ENCODE results near the gene ADAT3.

ADAT3 gene

DNA sequence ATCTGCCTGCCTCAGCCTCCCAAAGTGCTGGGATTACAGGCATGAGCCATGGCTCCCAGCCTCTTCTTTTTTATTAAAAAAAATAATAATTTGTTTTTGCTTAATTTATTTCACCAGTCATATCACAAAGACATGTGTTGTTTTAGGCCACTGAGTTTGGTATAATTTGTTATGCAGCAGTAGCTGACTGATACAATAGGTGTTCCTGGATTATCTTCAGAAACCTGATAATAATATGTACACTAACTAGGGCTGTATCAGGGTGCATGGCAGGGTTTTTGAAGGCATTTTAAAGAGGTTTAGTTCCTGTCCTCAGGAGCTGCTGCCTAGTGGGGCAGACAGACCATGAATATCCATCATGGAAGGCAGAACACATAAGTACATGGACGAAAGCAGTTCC is 26.2 kb downstream of the ADAT3 start:
- peaks cover 15% of the 10 kb centered on the region for H3K27me3 Mint-ChIP-seq (ENCODE audit: low read depth)
- TF ChIP-seq, protein P1, sequence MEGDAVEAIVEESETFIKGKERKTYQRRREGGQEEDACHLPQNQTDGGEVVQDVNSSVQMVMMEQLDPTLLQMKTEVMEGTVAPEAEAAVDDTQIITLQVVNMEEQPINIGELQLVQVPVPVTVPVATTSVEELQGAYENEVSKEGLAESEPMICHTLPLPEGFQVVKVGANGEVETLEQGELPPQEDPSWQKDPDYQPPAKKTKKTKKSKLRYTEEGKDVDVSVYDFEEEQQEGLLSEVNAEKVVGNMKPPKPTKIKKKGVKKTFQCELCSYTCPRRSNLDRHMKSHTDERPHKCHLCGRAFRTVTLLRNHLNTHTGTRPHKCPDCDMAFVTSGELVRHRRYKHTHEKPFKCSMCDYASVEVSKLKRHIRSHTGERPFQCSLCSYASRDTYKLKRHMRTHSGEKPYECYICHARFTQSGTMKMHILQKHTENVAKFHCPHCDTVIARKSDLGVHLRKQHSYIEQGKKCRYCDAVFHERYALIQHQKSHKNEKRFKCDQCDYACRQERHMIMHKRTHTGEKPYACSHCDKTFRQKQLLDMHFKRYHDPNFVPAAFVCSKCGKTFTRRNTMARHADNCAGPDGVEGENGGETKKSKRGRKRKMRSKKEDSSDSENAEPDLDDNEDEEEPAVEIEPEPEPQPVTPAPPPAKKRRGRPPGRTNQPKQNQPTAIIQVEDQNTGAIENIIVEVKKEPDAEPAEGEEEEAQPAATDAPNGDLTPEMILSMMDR (IDR thresholded peaks at IDR 0.05; ENCODE audit: unreplicated experiment in 3 of 3) = no peak
- H3K9me3 Mint-ChIP-seq = no peaks in the 10 kb centered on the region
- no peak overlapping the region for H3K27ac Mint-ChIP-seq
- H3K4me3 Mint-ChIP-seq = no peak overlapping the region
- H3K36me3 Mint-ChIP-seq (ENCODE audit: low read depth) = peaks cover 4% of the 10 kb centered on the region
- H3K4me1 Mint-ChIP-seq = peaks cover 14% of the 10 kb centered on the region

DNA sequence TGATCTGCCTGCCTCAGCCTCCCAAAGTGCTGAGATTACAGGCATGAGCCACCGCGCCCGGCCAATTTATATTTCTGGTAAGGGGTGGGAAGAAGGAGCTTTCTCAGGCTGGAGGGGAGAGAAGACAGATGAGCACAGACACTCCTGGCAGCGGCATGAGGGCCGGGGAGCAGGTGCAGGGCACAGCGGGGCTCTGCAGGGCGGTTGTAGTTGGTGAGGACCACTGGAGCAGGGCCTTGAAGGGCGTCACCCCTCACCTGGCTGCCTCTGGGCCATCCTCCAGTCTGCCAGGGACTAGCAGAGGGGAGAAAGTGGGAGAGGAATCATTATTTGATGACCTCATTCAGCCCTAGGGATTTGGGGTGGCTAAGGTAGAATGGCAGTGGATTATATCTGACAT is 27.2 kb downstream of the ADAT3 start:
- peaks cover 15% of the 10 kb centered on the region for H3K27me3 Mint-ChIP-seq (ENCODE audit: low read depth)
- peaks cover 19% of the 10 kb centered on the region for H3K4me1 Mint-ChIP-seq
- H3K36me3 Mint-ChIP-seq (ENCODE audit: low read depth) = peaks cover 4% of the 10 kb centered on the region
- no peak overlapping the region for H3K4me3 Mint-ChIP-seq
- H3K9me3 Mint-ChIP-seq = no peaks in the 10 kb centered on the region
- TF ChIP-seq, protein P1 (IDR thresholded peaks at IDR 0.05; ENCODE audit: unreplicated experiment in 3 of 3) = no peak
- no peak overlapping the region for H3K27ac Mint-ChIP-seq

DNA sequence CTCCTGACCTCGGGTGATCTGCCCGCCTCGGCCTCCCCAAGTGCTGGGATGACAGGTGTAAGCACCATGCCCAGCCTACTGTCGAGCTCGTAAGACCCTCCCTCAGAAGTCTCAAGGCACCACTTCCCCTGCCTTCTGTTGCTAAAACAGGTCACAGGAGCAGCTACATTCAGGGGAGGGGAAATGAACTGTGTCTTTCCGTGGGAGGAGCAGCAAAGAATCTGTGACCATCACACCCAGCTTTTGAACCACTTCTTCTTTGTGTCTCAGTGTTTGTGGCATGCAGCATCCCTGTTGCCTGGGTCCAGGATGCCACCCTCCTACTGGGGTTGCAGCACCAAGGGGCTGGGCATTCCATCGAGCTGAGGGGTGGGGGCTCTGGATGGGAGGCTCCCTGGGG is 28.0 kb downstream of the ADAT3 start:
- Mint-ChIP-seq H3K27me3 (ENCODE audit: low read depth) (peaks cover 9% of the 10 kb centered on the region), H3K4me1 (peaks cover 14% of the 10 kb centered on the region), H3K4me3 (no peak overlapping the region), H3K36me3 (ENCODE audit: low read depth) (no peaks in the 10 kb centered on the region), H3K27ac (no peak overlapping the region), H3K9me3 (no peaks in the 10 kb centered on the region)
- TF ChIP-seq, protein P1 (IDR thresholded peaks at IDR 0.05; ENCODE audit: unreplicated experiment in 3 of 3) = no peak

DNA sequence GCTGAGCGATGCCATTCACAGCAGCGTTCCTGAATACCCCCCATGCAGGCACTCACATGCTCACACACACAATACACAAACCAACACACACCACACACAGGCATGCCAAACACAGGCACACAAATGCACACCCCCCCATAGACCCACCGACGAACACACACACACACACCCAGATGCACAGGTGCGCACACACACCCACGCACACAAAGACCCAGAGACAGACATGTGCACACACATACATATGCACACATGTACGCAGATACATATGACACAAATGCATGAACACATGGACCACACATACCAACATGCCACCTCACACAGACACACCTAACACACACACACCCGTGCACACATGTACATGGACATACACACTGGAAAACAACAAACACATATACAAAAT is 28.7 kb downstream of the ADAT3 start:
- H3K27me3 Mint-ChIP-seq (ENCODE audit: low read depth) = peaks cover 9% of the 10 kb centered on the region
- H3K27ac Mint-ChIP-seq = no peak overlapping the region
- H3K4me3 Mint-ChIP-seq = no peak overlapping the region
- H3K36me3 Mint-ChIP-seq (ENCODE audit: low read depth) = no peaks in the 10 kb centered on the region
- TF ChIP-seq, protein P1 (IDR thresholded peaks at IDR 0.05; ENCODE audit: unreplicated experiment in 3 of 3) = no peak
- peaks cover 14% of the 10 kb centered on the region for H3K4me1 Mint-ChIP-seq
- H3K9me3 Mint-ChIP-seq = no peaks in the 10 kb centered on the region

DNA sequence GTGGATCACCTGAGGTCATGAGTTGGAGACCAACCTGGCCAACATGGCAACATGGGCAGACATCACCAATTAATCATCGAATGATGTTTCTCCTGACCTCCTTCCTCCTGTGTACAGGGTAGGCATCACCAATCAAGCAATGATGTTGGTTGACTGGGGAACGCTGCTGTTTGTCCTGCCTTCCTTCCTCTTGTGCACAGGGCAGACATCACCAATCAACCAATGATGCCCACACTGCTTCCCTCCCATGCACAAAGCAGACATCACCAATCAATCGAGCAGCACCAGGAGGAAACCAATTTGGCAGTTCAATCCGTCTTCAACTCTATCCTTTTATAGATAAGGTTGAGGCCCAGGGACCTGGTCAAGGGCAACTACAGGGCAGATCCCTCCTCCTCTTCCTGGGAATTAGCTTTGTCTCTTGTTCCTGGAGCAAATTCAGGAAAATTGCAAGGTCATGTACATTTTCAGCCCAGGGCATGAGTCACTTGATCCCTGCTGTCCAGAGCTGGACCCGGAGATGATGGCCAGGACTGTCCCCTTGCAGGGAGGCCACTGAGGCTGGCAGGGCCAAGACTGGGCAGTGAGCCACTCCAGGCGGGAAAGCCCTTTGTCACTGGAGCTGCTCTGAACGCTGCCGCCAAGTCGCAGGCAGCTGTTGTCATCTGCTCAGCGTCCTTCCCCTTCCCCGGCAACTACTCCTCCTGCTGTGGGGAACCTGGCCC is 30.4 kb downstream of the ADAT3 start:
- peak overlapping the region in 1 of 3 experiments; percentile 70 for H3K27ac Mint-ChIP-seq
- TF ChIP-seq, protein P1 (IDR thresholded peaks at IDR 0.05; ENCODE audit: unreplicated experiment in 3 of 3) = no peak
- H3K27me3 Mint-ChIP-seq (ENCODE audit: low read depth) = peaks cover 8% of the 10 kb centered on the region
- peaks cover 16% of the 10 kb centered on the region for H3K4me1 Mint-ChIP-seq
- no peaks in the 10 kb centered on the region for H3K36me3 Mint-ChIP-seq (ENCODE audit: low read depth)
- no peaks in the 10 kb centered on the region for H3K9me3 Mint-ChIP-seq
- H3K4me3 Mint-ChIP-seq = peak overlapping the region in 1 of 3 experiments; percentile 17

DNA sequence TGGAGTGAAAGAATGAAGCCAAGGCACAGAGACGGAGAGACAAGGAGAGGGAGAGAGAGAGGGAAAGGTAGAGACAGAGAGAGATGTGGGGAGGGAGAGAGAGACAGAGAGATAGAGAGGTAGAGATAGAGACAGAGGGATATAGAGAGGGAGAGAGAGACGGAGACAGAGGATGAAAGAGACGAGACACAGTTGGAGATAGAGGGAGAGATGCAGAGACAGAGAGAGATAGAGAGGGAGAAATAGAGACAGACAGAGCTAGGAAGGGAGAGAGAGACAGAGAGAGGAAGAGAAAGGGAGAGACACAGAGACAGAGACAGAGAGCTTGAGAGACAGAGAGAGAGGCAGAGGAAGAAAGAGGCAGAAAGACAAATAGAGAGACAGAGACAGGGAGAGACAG is 31.2 kb downstream of the ADAT3 start:
- Mint-ChIP-seq H3K27me3 (ENCODE audit: low read depth) (peaks cover 8% of the 10 kb centered on the region), H3K27ac (peak overlapping the region; percentile 9 to 70 (median 11)), H3K9me3 (no peaks in the 10 kb centered on the region), H3K4me3 (peak overlapping the region; percentile 43 to 60 (median 49)), H3K4me1 (peaks cover 16% of the 10 kb centered on the region), H3K36me3 (ENCODE audit: low read depth) (no peaks in the 10 kb centered on the region)
- TF ChIP-seq, protein P1 (IDR thresholded peaks at IDR 0.05; ENCODE audit: unreplicated experiment in 3 of 3) = no peak

Measured in nephron (organoid).